Kidney tubule cell (primary cell): ENCODE results near the gene PDE8B.

Experiments
- DNase-seq: peaks from one replicate; pipeline ENCODE4 v3.0.0-alpha.2; 2018; ENCODE audit warnings: low spot score

PDE8B gene

DNA sequence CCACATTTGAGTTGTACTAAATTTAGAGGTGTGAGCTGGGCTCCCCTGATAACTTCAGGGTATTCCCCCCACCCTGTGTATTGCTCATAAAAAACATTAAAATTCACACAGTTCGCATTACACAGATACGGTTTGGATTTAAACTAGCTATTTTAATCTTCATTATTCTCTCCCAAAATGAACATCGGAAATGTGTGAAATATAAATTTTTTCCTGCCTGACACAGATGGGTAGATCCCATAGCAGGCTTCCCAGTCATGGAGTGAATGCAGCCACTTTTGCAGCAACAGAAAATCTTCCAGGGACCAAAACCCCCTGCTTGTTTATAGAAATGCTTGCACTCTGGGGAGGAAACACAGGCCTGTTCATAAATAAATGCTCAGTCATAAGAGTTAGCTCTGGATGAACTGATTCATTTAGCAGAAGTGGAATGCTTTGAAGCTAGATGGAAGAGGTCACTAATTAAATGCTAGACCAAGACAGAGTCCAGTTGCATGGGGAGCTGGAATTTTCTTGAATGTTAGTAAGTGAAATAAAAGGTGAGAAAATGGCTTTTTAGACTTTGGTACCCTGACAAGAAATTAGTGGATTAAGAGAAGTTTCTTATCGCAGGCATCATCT lies 115.6 kb downstream of the PDE8B start:
- DNase-seq = no peak

DNA sequence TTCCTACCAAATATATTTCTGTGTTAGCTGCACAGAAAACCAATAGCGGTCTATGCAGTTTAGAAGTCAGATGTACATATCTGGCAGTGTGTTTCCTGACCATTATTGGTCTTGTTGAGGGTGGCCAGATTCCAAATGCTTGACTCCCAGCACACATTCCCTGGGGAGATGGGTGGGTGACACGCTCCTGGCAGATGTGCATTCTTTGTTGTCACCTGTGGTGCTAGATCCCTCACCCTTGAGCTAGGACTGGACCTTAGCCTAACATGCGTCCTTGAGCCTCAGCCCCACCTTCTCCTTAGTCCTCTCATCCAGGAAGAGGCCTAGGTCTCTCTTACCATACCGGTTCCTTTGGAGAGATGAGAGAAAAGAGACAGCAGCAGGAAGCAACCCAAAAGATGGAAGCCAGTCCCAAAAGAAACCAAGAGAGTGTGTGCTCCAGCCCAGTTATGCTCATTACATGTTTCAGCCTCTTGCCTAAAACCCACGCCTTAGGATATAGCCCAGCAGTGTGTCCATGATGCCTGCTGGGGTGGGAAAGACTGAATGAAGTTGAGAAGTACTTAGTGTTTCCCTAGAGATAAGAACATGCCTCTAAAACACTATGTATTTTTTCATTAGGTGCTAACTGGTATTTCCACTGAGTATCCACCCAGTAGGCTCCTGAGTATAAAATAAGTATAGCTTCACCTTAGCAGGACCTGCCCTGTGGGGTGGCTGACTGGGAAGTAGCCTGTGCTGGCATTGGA lies 116.7 kb downstream of the PDE8B start:
- no peak for DNase-seq

DNA sequence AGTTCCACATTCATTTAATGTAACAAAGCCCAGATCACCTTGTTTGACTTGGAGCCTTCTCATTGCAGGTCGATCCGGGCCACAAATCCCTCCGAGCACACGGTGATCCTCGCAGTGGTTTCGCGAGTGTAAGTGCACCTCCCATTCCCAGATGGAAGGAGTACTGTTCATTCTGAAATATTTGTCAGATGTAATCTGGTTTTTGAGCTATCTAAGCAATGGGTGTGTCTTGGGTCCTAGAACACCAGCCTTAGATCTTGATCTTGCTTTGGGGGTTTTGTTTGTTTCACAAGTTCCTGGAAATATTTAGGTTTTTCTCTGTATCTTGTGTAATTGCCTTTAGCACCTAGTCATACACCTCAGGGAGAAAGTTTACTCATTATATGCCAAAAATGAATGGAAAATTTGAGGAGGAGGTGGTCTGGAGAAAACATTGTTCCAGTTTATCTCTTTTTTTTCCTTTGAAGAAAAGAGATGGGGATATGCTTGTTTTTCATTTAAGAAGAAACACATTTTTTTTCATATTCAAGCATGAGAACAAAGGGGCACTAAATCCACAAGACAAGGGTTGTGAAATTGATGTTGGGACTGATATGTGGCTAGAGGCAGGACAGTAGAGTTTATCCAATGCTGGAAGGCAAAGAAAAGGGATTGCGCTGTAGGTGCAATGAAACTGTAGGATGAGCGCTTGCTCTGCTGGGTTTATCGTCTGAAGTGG lies 118.6 kb downstream of the PDE8B start:
- no peak for DNase-seq

DNA sequence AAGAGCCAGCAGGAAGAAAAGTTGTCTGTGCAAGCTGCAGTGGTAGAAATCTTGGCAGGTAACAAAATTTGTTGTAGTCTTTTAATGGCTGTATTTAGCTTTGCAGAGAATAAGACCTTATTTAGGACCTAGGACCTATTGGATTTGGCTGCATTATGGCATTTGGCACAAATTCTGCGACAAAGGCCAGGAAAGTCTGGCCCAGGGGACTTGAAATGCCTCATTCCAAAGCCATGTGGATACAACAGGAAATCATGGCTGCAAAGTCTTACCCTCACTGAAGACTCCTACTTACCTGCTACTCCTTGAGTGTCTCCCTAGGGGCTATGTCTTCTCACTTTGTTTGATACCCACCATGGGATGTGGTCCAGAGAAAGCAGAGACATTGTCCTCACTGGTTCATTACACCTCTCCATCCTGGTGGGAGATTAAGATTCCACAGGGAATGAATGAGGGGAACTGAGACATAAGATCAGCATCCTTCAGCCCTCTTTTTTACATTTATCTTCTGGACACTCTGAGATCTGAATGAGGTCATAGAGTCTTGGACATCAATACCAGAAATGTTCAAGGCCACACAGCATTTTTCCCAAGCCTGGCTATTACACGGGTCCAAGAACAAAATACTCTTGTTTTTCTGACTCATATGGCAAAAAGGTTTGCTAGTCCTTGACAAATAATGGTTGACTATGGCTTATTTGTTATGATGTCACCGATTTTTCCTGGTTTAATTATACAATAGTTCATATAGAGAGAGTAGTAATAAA lies 119.4 kb downstream of the PDE8B start:
- no peak for DNase-seq

DNA sequence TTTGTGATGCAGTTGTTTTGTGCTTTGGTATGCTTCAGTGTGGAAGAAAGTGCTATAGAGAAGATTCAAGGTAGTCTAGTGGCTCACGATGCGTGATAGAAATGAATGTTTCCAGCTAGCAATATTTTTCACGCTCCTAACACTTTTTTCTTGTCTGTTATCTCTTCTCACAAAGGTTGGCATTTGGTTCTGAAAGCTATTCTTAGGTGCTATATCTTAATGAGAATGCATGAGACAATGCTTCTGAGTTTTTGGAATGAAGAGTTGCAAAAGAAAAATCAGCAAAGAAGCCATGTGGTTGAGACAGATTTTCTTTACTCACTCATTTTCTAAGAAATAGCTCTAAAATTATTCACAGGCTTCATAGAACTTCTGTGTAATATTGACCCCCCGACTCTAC lies 122.6 kb downstream of the PDE8B start:
- DNase-seq = no peak

DNA sequence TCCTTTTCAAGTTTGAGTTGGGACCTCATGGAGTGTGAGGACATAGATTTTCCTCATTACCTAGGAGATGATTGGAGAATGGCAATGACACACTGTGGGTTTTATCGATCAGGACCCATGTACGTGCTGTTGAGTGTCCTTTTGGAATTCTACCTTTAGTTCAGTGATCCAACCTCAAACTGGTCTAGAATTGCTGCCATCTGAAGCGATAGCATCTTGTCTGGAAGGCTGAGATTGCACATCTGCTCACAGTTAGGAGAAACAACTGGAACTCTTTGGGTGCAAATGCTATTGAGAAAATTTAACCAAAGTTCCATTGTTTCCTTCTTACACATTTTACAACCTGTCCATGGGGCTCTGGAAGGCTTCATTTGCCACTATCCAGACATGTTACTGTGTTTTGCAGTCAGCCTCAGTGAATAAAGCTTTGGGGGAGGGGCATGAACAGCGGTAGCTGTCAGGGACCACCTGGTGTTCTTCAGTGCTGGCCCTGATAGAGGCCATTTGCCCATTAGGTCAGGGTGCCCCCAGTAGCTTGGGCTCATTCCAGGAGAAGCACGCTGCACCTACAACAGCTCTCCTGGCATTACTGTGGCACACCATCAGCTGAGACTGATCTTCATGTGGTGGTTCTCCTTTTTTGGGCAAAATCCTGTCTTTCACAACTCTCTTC lies 123.1 kb downstream of the PDE8B start:
- DNase-seq = no peak

DNA sequence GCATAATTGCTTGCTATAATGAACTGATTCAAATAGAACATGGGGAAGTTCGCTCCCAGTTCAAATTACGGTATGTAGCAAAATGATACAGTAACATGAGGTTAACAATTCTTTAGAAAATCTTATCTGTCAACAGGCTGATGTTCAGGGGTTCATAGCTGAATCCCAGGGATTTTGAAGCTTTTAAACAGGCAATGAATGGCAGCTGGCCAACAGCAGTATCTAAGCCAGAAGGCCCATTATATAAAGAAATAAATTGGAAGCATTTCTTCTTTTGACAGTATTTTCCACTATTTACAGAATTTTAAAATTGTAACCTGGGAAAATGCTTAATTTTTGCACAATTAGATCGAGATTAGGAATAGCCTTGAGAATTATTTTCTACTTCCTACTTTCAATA lies 126.8 kb downstream of the PDE8B start:
- no peak for DNase-seq

DNA sequence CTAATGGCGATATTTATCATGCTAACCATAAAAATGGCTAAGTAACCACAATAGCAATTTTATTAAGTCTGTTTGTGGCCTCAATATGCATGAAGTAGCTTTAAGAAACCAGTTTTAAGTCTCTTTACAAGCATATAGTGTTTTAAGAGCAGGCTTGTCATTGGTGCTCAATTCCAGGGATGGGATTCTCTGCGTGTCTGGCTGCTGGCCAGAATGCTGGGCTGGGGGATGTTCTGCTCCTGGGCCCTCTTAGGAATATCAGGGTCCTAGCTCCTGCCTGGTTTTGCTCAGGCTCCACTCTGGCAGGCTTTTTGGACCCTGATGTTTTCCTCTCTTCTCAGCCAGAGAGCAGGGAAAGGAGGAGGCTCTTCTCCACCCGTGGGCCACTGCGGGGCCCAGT lies 127.2 kb downstream of the PDE8B start:
- DNase-seq = no peak

DNA sequence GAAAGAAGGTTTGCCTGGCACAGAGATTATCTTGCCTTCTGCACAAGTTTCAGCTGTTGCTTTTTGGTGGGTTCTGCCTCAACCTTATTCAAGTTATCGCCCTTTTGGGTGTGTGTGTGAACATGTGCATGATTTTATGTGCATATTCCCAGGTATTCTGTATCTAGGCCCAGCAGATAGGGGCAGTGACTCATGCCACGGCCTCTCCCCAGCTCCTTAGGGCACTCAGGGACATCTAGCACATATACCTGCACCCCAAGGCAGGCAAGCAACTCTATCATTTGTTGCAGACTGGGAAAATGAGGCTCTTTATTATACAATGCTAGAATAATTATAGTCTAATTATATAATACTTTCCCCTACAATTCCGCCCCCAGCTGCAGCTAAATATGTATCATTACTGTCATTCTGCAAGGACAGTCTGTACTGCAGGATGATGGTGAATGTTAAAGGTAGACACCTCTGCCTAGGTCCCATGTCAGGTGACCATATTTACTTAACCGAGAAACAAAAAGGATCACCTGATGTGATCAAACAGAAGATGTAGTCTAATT lies 128.9 kb downstream of the PDE8B start:
- DNase-seq = no peak

DNA sequence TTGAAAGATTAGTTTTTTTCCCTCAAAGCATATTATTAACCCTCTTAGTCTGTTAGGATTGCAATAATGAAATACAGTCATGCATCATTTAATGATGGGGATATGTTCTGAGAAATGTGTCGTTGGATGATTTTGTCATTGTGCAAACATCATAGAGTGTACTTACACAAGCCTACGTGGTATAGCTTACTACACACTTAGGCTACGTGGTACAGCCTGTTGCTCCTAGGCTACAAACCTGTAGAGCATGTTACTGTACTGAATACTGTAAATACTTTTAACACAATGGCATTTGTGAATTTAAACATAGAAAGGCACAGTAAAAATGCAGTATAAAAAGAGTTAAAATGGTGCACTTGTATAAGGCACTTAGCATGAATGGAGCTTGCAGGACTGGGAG lies 132.7 kb downstream of the PDE8B start:
- no peak for DNase-seq

DNA sequence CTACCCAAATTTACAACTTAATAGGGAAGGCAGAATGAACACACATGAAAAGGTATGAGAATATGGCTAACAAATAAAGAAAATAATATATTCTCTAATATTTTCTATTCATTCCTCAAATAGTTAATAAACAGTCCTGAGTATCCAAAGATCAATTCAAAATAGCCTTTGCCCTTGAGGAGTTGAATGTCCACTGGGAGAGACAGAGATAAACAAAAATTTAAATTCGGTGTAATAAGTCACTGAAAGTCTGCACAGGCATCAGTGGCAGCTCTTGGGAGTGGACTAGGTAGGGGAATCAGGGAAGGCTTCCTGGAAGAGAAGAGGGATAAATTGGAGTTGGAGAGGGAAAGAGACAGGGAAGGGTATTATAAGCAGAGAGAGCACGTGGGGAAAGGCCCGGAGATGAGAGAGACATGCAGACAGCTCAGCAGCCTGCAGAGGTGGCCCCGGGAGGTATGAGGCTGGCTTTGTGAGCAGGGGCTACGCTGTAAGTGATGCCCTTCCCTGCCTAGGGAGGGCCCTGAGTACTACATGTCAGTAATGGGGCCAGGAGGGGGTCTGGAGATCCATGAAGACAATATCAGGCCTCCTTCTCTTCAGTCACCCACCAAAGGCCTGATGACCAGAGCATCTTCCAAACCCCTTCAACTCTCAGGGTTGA lies 137.1 kb downstream of the PDE8B start:
- DNase-seq = no peak

DNA sequence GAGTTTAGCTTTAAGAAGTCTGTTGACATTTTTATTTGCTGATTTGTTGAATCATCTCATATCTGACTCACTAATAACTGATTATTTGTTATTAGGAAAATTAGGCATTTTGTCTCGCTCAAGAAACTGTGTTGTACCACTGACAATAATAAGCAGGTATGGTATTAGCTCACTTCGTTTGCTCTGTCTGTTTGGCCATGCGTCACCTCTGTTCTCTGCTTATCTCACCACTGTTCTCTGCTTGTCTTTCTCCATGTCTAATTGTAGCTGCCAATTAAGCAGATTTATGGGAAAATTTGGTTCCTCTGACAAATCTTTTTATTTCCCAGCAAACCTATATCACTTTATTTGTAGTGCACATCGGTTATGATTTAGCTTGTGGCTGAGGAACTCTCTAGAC lies 142.8 kb downstream of the PDE8B start:
- DNase-seq = no peak

DNA sequence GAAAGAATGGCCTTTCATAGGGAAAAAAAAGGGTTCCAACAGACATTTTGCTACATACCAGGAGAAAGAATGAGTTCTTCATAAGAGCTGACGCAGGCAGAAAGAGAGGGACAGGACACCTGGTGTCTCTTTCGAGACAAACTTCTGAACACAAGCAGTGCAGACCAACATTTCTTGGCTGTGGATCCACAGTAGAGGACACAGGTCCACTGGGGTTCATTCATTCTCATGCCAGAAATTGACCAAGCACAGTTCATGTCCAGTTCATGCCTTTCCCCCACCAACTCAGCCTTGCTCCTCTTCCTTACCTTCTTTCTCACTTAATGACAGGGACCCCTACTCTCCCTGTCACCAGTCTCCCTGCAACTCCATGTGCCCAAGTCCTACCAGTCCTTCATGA lies 144.0 kb downstream of the PDE8B start:
- DNase-seq = no peak

DNA sequence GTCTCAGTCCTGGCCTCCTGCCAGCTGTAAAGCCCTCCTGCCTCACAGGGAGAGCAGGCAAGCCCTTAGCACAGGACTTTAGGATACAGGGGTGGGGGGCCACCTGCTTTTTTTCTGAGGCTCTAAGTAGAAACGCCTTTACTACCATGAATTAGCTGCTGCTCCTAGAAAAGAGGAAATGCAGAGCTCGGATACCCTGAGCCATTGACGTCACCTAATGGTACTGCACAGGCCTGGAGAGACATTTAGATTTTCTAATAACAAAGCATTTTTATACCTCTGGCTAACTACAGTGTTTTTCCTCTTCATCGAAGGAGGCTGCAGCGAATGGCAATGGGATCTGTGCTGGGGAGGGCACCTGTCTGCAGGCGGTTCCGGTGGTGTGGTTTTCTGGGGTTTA lies 144.6 kb downstream of the PDE8B start:
- no peak for DNase-seq

DNA sequence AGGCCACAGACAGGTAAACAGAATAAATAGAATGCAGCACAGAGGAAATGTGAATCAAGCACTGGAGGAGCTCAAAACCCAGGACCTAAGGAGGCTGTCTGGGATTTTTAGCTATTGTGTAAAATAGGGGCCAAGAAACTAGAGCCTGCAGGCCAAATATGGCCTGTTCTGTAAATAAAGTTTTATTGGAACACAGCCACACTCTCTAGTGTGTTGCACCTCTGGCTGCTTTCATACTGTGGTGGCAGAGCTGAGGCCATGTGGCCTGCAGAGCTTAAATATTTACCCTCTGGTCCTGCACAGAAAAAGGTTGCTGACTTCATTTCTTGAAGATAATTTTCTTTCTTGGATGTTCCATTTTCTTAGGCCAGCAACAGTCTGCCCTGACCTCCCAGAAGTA lies 145.3 kb downstream of the PDE8B start:
- no peak for DNase-seq

DNA sequence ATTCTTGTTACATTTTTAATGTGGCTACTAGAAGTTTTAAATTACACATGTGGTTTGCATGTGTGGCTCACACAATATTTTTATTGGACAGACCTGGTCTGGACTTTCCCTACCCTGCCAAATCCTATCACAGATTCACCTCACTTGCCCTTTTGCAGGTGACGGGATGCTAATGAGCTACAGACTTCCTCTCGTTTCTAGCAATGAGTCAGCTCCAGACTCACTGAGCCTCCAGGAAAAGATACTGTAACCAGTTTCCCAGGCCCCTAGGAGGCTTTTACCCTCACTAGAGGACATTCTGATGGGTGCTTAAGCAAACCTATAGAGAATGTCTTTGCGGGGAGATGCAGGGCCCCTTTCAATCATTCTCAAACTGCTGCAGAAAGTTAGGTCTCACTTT lies 146.3 kb downstream of the PDE8B start:
- peak; percentile 86 for DNase-seq

DNA sequence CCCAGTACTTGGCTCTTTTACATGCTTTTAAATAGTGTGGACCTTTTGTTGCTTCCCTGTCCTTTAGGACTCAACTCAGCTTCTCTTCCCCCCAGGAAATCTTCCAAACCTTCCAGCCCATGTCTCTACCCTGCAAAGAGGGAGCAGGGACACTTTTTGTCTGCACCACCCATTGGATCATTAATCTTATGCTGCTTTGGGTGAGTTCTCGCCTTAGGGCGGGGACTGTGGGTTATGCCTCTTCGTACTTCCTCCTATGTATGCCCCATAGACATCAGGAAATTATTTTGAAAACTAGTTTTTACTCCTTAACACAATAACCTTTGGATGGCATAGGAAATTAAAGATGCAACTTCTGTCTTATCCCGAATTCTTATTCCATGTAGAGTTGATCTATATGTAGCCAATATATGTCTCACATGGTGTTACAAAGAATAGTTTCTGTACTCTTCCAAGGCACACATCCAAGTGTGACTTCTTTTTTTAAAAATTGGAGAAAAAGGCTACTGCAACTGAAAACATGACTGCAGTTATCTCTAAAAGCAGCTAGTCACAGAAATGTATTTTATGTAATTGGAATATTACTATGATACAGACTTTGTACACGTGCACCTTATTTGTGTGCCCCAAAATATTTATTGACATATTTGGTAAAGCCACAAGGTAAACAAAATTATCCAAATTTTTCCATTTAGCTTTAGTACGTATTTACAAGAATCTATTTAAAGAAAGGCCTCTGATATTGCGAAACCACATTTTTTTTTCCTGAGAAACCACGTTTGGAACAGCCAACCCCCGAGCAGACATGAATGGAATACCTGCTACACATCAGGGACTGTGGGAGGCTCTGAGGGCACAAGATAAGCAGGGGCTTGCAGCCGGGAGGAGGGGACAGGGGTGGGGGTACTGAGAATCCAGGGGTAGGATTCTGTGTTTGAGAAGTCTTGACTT lies 148.1 kb downstream of the PDE8B start:
- no peak for DNase-seq

DNA sequence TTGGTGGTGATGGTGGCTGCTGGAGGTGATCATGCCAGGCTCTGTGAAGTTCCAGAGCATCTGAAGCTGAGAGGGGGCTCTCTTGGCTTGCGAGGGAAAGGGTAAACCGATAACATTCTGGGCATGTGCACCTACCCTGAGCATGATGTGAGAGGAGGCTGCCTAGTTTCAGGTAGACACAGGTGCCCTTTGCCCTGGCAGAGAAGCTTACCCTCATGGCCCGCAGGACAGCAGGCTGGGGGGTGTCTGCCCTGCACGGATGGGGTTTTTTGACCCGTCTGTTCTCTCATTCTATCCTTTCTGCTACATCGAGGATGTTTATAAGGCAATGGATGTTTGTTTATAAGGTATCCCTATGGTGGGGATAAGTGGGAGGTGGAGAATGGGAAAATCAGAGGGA lies 148.8 kb downstream of the PDE8B start:
- DNase-seq = no peak

DNA sequence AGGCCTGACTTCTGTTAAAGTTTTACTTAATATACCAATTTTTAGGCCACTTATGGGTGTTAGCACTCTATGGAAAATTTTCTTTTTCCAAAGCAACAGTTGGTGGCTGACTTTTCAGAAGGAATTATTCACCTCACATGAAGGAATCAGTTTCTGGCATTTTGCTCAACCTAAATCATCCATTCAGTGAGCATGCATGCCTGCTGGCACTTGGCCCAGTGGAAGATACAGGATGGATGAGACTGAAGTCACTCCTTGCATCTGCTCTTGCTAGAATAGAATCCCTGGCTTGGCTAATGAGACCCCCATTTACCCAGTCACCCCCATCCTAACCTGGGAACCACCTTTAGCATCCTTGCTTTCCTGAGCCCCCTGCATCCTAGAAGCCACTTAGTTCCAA lies 149.9 kb downstream of the PDE8B start:
- no peak for DNase-seq

DNA sequence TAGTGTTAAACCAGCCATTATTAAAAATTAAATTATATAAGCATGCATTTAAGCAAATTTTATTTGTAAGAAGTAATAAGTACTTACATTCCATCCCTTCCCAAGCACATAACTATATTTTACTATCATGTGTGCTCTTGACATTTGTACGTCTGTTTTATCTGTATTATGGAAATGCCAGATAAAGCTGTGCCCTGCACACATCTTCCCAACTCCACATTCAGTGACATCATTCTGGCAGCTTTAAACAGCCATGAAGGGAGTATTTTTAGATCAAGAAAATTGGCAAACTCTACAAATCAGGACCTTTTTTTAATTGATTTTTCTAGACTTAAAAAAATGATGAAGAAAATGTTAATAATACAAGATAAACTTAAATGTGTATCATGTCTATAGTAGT lies 150.5 kb downstream of the PDE8B start:
- DNase-seq = no peak
